ENCODE measurements around the gene DUXA. TPM values are rescaled to one million over a fixed set of nuclear protein-coding genes. Genes with fewer than 3 reads are reported as not detected.

Gene DUXA
- total and polyA plus RNA-seq, 10 of the 15 experiments (the other 5 are each of a cell fraction or from before 2014, with no cell fraction given), result not detected

DNA sequence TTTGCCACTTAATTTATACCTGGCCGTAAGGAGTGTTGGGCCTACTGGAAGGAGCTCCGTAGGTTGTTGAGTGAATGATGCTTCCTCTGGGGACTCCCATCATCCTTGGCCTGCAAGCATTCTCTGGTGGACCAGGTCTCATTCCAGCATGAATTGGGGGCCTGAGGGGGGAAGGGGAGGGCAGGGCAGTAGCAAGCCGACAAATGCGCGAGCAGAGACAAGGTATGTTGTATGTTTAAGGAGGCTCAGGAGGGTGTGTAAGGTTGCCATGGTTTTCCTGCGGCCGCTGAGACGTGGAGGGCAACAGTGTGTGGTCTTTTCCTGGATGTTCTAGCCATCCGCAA lies 24.8 kb upstream of the DUXA start:
- 46% methylated on average over 9 of the region's 9 CpGs for WGBS (ENCODE audit: insufficient coverage, insufficient replicate concordance, low lambda C conversion rate, missing lambda C conversion rate)
- no peak for DNase-seq (ENCODE audit: low read depth, low spot score)
- peaks cover 25% of the 10 kb centered on the region for H3K79me2 ChIP-seq (ENCODE audit: control insufficient read depth, insufficient read depth, low read length)
- no peak; the same call in 2 of the 3 replicates for ATAC-seq
- peaks cover 7% of the 10 kb centered on the region; the same call in 1 of the 2 replicates for H3K4me1 ChIP-seq (ENCODE audit: control insufficient read depth, insufficient read depth, low read length)
- H3K9ac ChIP-seq (ENCODE audit: control insufficient read depth, insufficient read depth, low read length), result peak overlapping the region; percentile 81
- no peak for TF ChIP-seq NRF1 (conservative IDR thresholded peaks at IDR 0.05; ENCODE audit: low read depth, low read length)
- TF ChIP-seq SIN3A (IDR thresholded peaks at IDR 0.05; ENCODE audit: low read depth, low read length), result 0 out of 2 replicates have a peak, but pooled peaks have one; percentile 17
- no peak for TF ChIP-seq CBFB (IDR thresholded peaks at IDR 0.05; ENCODE audit: low read depth)
- TF ChIP-seq, protein P1, sequence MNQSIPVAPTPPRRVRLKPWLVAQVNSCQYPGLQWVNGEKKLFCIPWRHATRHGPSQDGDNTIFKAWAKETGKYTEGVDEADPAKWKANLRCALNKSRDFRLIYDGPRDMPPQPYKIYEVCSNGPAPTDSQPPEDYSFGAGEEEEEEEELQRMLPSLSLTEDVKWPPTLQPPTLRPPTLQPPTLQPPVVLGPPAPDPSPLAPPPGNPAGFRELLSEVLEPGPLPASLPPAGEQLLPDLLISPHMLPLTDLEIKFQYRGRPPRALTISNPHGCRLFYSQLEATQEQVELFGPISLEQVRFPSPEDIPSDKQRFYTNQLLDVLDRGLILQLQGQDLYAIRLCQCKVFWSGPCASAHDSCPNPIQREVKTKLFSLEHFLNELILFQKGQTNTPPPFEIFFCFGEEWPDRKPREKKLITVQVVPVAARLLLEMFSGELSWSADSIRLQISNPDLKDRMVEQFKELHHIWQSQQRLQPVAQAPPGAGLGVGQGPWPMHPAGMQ (IDR thresholded peaks at IDR 0.05; ENCODE audit: borderline replicate concordance), result no peak
- peak overlapping the region; percentile 83 for H3K4me3 ChIP-seq
- no TSS peak for BruUV-seq (replicated peaks)
- peak overlapping the region; percentile 96 for H2AFZ ChIP-seq (ENCODE audit: control insufficient read depth, low read depth, low read length)
- H3K27ac ChIP-seq (ENCODE audit: control insufficient read depth, insufficient read depth), result peak overlapping the region; percentile 73
- ChIA-PET CTCF (no interaction called here), RAD21 (ENCODE audit: unreplicated experiment) (no interaction called here), SMC1A (ENCODE audit: uncharacterized antibody, unreplicated experiment) (interaction anchor here (1.1 kb wide), 1 partner anchor 131 kb away, joined by 3 read pairs; no protein-coding TSS in a partner anchor), POLR2A (interaction anchor here (0.6 kb wide), 1 partner anchor 9 kb away, joined by 3 read pairs; no protein-coding TSS in a partner anchor)
- peaks cover 0 to 23% of the 10 kb centered on the region in 2 experiments; a peak in 2 of 4 replicates for H3K36me3 ChIP-seq (ENCODE audit: control insufficient read depth in 2 of 2, insufficient read depth in 2 of 2, low read length in 1 of 2)
- no peaks in the 10 kb centered on the region for H4K20me1 ChIP-seq (ENCODE audit: control insufficient read depth, insufficient read depth)
- H3K27me3 ChIP-seq (replicated peaks in 1 of 2; ENCODE audit: control insufficient read depth in 2 of 2, insufficient read depth in 2 of 2, low read length in 1 of 2), result no peaks in the 10 kb centered on the region
- intact Hi-C loops (cut with micrococcal nuclease; ENCODE audit: unreplicated experiment), result no loop called here
- peaks cover 7% of the 10 kb centered on the region; the same call in 2 of the 3 replicates for H3K9me3 ChIP-seq (replicated peaks; ENCODE audit: control insufficient read depth, insufficient read depth, low read length)
- in situ Hi-C loops (cut with MboI), result no loop called here
- peak overlapping the region; percentile 99 for H3K4me2 ChIP-seq (ENCODE audit: control insufficient read depth, insufficient read depth)
- no peak for FAIRE-seq

All from GM12878 (cell line).